ENCODE data around the gene CLNK.

Gene CLNK

DNA sequence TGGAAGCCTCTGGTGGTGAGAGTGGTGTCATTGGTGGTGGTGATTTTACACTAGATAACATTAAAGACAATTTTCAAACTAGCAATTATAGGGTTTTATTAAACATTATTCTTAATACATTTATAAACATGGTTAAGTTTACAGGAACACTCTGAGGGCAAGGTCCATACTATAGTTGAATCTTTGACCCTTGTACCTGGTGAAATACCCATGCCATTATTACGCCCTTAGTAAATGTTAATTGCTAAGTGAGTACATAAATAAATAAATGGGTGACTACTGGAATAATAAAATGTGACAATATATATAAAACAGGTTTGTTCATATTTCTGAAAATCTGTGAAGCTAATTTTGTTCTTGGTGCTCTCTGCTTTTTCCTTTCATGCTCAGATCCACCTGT is 13.6 kb upstream of the CLNK start:
- no peak for DNase-seq

DNA sequence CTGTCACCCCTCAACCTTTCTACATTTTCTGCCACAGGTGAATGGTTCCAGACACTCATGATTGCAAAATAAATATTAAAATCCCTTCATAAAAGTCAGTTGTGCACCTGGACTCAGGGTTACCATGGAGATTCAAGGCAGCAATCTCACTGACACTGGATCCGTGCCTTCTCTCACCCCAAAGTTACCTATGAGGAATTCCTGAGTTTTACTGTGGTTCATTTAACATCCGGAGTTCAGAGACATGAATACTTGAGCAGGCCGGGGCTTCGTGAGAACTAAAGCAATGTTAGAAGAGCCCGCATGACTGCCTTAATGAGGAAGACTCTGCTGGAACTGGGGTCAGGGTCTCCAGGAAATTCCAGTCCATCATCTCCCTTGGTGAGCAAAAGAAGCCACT is 12.5 kb upstream of the CLNK start:
- DNase-seq: peak; percentile 87

DNA sequence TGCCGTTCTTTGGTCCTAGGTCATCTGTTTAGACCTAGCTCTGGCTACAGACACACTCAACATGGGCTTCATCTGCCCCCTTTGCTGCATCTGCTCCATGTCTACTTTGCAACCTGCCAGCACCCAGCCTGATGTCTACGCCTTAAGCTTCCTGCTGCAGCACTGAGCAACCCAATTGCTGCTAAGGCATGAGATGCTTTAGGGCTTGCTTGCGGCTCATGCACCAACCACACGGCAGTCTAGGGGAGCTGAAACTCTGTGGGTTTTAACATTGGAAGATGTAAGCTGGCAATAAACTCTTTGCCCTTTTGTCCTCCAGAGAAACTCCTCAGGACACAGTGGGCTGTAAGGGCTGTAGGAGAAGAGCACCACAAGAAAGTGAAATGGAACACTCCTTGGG is 11.7 kb upstream of the CLNK start:
- no peak for DNase-seq

DNA sequence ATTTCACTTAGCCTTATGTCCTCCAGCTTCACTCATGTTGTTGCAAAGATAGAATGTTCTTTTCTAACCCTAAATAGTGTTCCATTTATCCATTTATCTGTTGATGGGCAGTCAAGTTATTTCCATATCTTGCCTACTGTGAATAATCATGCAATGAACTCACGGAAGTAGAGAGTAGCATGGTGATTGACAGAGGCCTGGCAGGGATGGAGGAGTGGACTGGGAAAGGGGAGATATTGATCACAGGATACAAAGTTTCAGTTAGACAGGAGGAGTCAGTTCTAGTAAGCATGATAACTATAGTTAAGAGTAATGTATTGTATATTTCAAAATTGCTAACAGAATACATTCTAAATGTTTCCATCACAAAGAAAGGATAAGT is 10.3 kb upstream of the CLNK start:
- DNase-seq: no peak

DNA sequence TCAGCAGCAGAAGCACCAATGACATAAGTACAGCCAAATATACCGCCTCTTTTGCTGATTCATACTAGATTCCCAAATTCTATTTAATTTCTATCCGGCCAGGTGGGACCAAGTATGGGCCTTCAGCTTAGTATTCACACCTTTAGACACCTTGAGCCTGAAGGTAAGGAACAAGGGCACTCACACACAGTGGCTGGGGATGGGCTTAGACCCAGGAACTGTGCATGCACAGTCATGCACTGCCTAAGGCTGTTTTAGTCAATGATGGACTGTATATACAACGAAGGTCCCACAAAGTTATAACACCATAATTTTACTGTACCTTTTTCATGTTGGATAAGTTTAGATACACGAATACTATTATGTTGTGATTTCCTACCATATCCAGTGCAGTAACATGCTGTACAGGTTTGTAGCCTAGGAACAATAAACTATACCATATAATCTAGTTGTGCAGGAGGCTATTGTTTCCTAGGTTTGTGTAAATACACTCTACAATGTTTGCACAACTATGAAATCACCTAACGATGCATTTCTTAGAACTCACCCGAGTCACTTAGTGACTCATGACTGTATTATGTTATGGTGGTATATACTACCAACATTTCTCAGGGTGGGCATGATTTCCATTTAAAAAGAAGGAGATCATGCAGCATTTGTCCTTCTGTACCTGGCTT is 9.7 kb upstream of the CLNK start:
- peak; percentile 73 for DNase-seq

DNA sequence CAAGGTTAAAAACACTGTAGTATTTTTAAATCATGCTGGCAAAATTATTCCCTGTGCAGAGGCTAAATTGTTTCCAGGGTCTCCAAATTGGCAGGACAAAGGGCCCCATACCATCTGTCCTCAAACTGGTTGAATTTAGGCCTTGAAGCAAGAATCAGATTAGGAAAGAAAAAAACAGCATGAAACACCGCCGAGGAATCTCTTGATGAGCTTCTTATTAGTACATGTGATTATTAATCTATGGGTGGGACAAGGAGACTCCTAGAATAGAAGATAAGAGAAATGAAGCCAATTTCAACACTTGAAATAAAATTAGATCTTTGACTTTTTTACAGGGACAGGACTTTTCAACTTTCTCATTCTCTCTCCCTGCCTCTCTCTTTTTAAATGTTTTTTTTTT is 7.1 kb upstream of the CLNK start:
- no peak for DNase-seq

DNA sequence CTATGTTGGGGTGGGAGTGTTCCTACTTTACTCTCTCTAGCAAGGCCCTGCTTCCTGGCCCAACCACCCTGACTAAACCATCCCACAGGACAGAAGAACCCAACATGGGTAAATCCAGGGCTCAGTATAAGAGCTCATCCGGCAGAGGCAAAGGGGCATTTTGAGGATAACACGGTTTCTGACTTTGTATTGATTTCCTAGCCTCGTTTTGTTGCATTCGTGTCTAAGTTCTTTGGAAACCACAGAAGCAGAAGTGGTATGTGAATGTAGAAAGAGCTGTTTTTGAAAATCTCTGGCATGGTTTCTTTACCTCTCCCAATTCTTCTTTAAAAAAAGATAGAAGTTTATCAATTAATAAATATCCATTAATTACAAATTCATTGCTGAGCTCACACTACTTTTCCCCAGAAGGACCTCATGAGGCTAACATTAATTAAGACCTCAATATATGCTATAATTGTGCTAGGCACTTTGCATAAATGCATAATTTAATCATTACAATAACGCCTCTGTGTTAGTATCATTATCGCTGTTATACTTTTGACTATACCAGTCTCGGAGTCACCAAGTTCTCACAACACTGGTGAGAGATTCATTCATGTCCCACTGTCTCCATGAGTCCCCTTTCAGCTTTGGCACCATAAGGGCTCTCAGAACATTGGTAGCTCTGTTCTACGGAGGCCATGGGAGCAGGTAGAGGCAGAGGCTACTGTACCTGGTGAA is 5.8 kb upstream of the CLNK start:
- DNase-seq: no peak

DNA sequence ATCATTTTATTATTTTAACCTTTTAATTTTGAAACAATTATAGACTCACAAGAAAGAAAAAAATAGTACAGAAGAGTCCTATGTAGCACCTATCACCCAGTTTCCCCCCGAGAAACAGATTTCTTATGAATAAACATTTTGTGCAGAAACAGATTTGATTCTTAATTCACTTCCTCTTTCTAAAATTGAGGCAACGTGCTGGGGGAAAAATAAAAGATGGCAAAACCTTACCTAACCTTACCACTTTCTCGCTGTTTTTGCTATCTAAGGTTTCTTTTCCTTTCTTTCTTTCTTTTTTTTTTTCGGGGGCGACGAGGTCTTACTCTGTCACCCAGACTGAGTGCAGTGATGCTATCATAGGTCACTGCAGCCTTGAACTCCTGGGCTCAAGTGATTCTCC is 4.3 kb upstream of the CLNK start:
- no peak for DNase-seq

DNA sequence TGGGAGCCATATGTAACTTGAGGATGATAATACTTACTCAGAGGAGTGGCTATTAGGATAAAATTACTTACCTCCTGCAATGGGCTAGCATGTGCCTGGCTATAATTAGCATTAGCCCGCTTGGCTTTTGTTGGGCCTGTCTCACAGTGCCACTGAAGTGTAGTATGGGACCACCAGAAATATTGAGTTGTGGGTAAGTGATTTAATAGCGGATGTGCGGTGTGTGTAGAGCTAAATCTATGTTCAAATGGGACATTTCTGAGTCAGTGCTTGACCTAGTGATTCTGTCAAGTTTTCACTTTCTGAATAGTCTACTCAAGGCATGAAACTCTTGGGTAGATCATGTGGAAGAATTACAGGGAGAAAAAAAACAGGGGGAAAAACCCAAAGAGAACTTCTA is 3.5 kb upstream of the CLNK start:
- no peak for DNase-seq

DNA sequence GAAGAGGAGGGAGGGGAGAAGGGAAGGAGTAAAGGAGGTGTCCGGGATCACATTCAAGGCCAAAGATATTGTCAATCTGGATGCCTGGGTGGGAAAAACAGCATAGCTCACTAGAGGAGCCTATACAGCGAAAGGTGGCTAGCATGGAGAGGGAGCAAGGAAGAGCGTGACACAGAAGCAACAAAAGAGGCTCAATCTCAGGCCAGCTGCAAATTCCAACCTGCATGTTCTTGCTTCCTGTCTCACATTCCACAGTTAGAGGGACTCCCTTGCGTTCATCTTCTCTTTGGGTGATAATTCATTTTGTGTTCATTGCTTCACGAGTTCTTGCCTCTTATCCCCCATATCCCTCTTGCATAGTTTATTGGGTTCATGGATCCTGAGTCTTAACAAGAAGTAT is 3.0 kb upstream of the CLNK start:
- no peak for DNase-seq

DNA sequence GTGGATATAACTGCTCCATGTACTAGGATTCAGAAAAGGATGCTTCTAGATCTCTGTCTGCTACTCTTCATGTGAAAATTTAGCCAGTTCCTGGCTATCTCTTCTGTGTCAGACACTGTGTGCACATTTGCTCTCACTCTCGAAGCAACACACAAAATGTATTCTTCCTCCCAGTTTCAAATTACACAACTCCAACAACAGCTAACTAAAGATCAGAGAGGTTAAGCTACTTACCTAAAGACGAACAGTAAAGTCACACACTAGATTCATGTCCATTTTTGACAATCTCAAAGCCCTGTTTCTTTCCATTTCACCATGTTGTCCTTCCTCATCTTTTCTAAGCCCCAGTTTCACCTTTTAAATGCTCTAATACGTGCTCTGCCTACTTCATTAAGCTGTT is 2.2 kb downstream of the CLNK start:
- DNase-seq: no peak

DNA sequence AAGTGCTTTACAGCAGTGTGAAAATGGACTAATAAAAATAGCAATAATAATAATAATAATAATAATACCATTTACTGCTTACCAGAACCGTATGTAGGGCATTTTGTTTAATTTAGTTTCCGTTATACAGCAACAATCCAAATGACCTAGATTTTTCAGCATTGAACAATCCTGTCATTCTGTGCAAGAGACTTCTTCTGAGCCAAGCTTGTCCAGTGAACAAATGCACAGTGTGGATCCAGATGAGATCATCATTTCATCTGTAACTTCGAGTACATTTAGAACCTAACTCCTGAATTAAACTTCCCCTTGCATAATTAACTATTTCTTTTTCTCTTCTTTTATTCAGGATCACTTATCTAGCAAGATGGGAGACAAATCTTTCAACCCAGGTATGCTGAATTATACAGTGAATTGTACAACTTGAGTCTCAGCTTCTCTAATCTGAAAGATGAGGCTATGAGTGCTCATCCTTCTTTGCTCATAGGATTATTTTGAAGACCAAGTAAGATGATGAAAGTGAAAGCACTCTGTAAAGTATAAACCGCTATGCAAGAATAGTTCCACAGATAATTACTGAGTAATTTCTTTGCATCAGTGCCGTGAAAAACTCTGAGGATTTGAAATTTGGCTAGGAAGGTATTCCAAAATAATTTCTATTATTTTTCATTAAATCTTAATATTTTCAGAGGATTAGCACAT is 6.6 kb downstream of the CLNK start:
- no peak for DNase-seq

DNA sequence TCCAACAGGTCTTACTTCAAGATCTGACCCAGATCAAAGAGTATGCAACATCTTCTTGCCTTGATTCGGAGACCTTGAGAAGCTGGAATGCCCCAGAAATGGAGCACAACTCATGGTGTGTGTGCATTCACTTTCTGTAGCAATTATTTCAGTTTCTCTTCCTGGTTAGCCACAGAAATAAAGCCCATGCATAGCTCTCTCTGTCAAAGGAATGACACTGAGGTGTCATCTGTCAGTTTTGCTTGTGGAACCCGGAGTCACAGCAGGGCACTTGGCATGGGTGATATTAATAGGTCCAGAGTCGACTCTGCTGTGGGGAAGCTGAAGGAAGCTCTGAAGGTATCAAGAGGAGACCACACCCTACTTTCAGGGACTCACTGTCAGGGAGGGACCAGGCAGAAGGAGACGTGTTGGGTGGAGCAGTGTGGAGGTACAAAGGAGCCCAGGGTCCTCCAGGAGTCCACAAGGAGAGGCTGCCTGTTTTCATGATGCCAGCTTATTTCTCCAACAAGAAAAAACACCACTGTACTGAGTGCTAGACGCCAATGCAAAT is 10.7 kb downstream of the CLNK start:
- DNase-seq: no peak

DNA sequence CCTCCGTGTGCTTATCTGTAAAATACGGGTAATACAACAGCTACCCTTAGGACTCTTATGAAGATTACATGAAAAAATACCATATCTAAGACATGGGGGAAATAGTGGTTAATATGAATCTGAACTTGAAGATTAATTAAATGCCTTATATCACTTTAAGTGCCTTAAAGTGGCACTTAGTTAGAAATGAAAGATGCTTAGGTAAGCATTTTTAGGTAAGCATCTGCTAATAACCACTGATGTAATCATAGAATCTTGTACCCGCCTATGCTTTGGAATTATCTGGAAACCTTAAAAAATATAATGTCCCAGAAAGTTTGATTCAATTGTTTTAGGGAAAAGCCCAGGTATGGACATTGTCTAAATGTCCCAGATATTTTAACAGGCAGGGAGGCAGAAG is 12.2 kb downstream of the CLNK start:
- DNase-seq: no peak

DNA sequence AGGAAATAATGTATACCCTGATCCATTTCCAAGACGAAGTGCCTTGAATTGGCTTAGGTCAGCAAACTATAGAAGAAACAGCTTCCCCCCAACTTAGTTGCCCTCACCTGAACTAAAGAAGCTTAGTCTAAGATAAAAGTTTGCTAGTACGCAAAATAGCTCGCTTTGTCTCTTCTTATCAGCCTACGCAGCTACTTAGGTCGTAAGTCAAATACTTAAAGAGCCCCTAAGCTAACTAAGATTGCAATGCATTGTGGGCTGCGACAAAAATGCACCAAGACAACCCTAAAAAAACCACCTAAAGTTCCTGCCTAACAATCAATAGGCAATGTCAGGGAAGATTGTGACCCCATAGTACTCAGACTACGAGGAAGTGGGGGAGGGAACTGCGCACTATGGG is 12.8 kb downstream of the CLNK start:
- DNase-seq: no peak

DNA sequence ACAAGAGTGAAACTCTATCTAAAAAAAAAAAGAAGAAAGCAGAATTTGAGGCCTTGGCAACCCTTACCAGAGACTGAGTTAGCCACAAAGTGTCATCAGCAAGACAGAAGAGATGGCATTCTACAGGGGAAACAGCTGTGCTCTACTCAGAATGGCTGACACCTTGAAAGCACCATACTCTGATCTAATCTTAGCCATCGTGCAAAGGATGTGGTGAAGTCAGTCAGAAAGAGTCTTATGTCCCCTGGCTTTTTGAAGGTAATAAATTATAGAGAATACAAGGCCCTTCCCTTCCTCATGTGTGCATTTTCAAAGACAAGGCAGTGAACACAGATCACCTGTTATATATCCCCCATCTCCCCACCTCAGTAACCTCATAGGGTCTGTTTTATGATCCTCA is 13.2 kb downstream of the CLNK start:
- no peak for DNase-seq

DNA sequence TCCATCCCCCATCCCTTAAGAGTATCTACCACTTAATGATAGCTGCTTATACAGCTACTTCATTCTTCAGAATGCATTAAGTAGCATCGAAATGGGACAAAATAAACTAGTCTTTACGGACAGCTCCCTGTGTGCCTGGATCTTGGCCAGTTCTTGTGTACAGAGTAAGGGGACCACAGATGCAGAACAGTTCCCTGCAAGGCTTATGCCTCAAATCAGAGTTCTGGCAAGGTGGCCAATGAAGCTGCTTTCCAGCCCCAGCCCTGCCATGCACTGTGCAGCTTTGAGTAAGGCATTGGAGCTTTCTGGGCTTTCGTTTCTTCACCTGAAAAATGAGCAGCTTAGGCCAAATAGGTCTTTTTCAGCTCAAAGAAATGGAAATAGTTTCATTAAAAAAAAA is 14.2 kb downstream of the CLNK start:
- no peak for DNase-seq

DNA sequence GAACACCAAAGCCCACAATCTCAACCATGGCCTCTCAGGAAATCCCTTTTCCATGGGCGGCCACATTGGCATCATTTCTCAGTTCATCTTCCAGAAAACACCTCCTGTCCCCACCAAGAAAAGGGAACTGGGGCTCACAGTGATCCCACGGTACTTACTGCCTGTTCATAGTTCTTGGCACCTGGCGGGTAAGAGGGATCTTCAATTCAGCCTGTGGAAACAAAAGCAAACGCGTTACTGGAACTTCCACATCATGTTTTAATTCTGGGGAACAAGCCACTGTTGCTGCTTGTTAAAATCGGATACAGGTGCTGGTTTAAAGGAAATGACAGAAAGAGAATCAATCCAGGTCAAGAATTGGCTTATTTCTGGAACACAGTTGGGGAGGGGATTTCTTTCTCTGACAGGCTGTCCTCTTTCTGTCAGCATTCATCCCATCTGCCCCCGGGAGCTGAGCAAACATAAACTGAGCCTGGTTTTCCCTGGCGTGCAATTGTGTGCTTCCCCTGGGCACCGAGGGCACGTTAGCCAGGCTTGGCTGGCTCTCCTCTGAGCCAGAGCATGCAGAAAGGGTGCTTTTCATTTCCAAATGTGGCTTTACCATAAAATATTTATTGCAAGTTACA is 16.8 kb downstream of the CLNK start:
- DNase-seq: peak; percentile 82

DNA sequence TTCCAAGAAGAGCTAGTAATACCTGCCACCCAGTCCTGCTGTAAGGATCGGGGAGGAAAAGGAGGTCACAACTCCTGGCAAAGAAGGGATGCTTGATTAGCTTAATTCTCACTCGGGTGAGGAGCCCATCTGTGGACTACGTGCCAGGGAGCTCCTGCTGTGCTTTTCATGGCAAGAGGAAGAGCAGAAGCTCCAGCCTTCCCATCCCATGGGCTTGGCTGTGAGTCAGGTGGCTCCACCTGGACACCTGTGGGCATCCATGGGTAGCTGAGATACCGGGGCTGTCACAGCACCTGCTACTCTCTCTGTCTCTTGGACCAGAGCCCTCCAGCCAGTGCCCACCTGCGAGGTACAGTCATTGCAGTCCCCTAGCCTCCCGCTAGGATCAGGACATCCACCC is 18.0 kb downstream of the CLNK start:
- peak; percentile 64 for DNase-seq

DNA sequence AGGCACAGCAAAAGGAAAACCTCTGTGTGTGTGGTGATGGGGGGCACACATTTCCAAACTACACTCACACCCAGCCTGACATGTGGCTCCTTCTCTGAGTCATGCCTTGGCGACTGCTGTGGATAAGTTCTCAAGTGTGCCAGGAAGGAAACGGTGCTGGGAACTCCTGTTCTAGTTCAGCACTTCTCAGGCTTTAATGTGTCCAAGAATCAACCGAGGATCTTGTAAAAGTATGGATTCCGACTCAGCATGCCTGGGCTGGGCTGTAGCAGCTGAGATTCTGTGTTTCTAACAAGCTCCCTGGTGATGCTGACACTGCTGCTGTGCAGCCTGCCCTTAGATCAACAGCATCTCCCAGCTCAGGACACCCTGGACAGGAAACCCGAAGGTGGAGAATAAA is 20.2 kb downstream of the CLNK start:
- DNase-seq: no peak

DNA sequence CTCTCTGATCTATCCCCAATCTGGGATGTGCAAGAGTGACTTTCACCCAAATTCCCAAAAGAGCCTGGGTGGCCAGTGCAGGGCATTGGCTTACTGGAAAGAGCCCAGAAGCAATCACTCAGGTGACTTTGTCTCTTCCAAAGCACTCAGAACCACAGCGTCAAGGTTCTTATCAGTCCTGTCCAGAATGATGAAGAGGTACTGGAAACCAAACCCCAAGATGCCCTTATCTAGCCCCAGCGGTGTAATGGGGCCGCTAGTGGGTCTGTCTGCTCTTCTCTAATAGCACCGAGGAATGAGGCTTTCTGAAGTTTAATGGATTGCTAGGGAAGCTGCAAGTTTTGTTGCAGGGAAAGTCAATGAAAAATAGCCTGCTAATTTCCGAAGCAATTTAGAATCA is 21.6 kb downstream of the CLNK start:
- DNase-seq: no peak

DNA sequence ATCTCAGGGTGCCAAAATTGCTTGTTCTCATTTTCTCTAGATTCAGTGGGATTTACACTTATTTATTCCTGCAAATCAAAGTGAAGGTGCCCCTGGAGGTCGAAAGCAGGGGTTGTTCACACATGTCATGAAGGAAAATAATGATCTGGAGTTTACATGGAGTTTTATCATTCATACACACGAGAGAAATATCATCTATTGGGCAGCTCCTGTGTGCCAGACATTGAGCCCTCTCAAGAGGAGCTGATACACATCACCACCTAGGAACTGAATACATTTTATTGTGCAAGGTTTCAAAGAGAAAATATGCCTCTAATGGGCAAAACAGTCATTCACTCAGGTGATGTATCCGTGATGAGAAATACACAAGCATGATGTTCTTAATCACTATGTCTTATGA is 23.5 kb downstream of the CLNK start:
- DNase-seq: no peak

DNA sequence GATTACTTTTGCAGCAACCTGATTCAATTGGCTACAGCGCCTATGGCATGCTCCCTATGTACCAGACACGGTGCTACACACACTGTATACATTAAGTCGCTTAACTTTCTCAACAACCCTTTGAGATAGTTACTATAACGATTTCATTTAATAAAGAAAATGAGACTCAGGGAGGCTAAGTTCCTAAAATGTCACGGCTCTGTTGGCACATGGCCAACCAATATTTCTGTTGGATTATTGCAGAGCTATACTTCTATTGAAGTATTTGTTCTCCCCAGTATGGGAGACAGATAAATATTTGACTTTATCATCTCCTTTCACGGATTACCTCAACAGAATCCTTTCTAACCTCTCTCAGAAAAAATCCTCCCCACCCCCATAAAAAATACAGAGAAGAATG is 25.3 kb downstream of the CLNK start:
- no peak for DNase-seq

DNA sequence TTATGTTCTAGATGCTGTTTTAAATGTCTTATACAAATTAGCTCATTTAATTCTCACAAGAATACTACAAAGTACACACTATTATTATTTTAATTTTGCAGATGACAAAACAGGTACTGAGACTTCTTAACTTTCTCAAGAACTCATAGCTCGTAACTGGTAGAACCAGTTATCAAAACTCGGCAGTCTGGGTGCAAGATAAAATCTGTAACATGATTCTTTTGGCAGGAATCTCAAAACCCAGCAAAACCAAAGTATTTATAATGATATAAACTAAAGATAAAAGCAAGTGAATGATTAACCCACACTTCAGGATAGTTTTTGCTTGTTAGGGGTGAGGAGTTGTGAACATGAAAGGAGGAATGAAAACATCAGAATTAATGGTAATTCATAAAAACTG is 27.6 kb downstream of the CLNK start:
- DNase-seq: no peak
